ENCODE results near the gene C19orf18. TPM values are rescaled to one million over a fixed set of nuclear protein-coding genes. Genes with fewer than 3 reads are reported as not detected.
A peak's percentile ranks its signal among the peaks of the same experiment; 100 is the strongest.
"Not testable (repeated sequence)": the region's sequence is repeated elsewhere in the genome, so short reads cannot be mapped to it uniquely, and the experiment has no call there.

Gene C19orf18
- total RNA-seq, 2 experiments from 2014 or later, result 0.33 to 0.46 TPM

DNA sequence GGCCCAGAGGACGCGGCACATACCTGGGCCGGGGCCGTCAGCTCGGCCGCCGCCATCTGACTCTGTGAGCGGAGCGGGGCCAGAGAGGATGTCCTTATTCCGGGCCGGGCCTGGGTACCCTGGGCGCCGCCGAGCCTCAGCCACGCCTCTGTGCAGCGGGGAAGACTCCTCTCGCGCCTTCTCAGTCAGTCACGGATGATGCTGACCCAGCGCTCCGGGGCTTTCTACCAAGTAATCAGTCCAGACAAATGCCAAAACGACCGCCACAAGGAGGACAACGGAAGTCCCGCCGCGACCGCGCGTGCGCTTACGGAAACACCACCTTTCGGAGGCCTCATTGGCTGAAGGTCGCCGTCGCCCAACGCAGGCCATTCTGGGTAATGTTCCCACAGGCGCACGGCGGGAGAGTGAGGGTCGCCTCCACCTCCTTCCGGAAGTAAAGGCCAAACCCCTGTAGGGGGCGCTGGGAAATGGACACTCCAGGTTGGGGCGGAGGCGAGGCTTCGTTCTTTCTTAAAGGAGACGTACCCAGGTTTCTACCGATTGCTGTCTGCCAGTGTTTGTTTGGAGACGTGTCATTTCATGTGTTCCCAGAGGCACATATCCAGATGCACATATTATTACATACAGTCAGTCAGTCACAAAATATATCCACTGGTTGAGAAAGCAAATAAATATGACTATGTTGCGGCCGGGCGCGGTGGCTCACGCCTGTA, 26.8 kb downstream of the C19orf18 start, which contains the start of gene ZNF256:
Gene ZNF256, minus strand, starts transcription at position 288 of the 716 bp plus-strand sequence. Its CDS starts 232 bp downstream, at position 56.
- intact Hi-C loops (cut with DNase I, micrococcal nuclease), result loop anchor here (1.0 to 5.0 kb wide), 12 partner anchors 12 to 558 kb away; partner anchors contain the start of genes ZNF417 (in 2 of the 2), ZNF606 (in 2 of the 2), ZNF211 (in 1 of the 2) and ZNF329 (in 1 of the 2)
- peaks cover 43% of the 10 kb centered on the region for H3K9me3 Mint-ChIP-seq (ENCODE audit: low read depth)
- H3K27me3 Mint-ChIP-seq, result no peaks in the 10 kb centered on the region
- peaks cover 46% of the 10 kb centered on the region for H3K36me3 Mint-ChIP-seq (ENCODE audit: low read depth)
- peak; percentile 99 for ATAC-seq
- H3K4me3 Mint-ChIP-seq, result peak within 1 kb of the TSS; percentile 87
- H3K4me1 Mint-ChIP-seq, result peaks cover 16% of the 10 kb centered on the region
- H3K27ac Mint-ChIP-seq, result peak within 1 kb of the TSS; percentile 90
- ChIA-PET CTCF (interaction anchor here (0.6 to 1.0 kb wide), 2 partner anchors 12 to 1369 kb away, joined by 3 read pairs; partner anchors contain the start of gene ZNF418), POLR2A (no interaction called here)
- peak; percentile 95 for DNase-seq

DNA sequence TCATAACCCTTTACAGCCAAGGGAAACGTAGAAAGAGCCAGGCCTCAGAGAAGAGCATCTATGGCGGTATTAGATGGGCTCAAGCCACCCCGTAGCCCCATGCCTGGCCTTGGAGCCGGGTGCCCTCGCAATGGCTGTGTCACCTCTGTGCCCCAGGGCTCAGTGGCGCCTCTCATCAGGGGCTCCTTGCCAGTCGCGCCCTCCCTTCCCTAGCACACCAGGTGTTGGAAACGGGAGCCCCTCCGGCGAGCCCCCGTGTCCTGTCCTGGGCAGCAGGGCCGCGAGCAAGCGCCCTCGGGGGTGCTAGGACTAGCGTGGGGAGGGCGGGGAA, 27.3 kb downstream of the C19orf18 start:
- peaks cover 16% of the 10 kb centered on the region for H3K4me1 Mint-ChIP-seq
- H3K27ac Mint-ChIP-seq, result no peak overlapping the region
- DNase-seq (no peak), ATAC-seq (no peak)
- ChIA-PET POLR2A (no interaction called here), CTCF (interaction anchor here (1.0 kb wide), 1 partner anchor 12 kb away, joined by 3 read pairs; the partner anchor contains the start of gene ZNF418)
- intact Hi-C loops (cut with DNase I, micrococcal nuclease), result loop anchor here (1.0 to 5.0 kb wide), 12 partner anchors 12 to 558 kb away; partner anchors contain the start of genes ZNF417 (in 2 of the 2), ZNF606 (in 2 of the 2), ZNF211 (in 1 of the 2) and ZNF329 (in 1 of the 2)
- peaks cover 47% of the 10 kb centered on the region for H3K9me3 Mint-ChIP-seq (ENCODE audit: low read depth)
- peak overlapping the region; percentile 87 for H3K4me3 Mint-ChIP-seq
- H3K36me3 Mint-ChIP-seq (ENCODE audit: low read depth), result peaks cover 51% of the 10 kb centered on the region
- H3K27me3 Mint-ChIP-seq, result no peaks in the 10 kb centered on the region

DNA sequence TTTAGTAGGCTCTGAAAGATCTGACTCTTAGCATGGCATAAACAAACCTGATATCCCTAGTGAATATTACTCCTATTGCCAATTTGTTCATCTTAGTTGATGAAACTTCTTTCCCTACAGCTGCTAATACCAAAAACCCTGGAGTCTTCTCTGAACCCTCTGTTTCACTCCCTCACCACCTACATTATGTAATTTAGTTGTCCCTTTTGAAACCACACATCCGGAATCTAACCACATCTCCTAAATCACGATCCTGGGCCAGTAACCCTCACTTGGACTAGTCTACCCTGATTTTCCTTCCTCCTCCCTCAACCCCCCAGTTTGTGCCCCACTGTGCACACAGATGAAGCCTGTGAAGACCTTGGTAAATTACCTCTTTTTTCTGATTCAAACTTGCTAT, 28.0 kb downstream of the C19orf18 start:
- Mint-ChIP-seq H3K4me1 (peaks cover 16% of the 10 kb centered on the region), H3K36me3 (ENCODE audit: low read depth) (peaks cover 55% of the 10 kb centered on the region), H3K27me3 (no peaks in the 10 kb centered on the region), H3K4me3 (peak overlapping the region; percentile 87), H3K9me3 (ENCODE audit: low read depth) (peaks cover 52% of the 10 kb centered on the region), H3K27ac (peak overlapping the region; percentile 72)
- ChIA-PET POLR2A (interaction anchor here (0.9 kb wide), 1 partner anchor 97 kb away, joined by 3 read pairs; no protein-coding TSS in a partner anchor), CTCF (interaction anchor here (0.6 kb wide), 1 partner anchor 185 kb away, joined by 3 read pairs; no protein-coding TSS in a partner anchor)
- DNase-seq, result no peak
- intact Hi-C loops (cut with DNase I, micrococcal nuclease), result loop anchor here in 1 of 2 experiments (2.0 to 5.0 kb wide), 2 partner anchors 58 to 264 kb away; partner anchors contain the start of genes ZNF551 and ZNF814
- ATAC-seq, result no peak

DNA sequence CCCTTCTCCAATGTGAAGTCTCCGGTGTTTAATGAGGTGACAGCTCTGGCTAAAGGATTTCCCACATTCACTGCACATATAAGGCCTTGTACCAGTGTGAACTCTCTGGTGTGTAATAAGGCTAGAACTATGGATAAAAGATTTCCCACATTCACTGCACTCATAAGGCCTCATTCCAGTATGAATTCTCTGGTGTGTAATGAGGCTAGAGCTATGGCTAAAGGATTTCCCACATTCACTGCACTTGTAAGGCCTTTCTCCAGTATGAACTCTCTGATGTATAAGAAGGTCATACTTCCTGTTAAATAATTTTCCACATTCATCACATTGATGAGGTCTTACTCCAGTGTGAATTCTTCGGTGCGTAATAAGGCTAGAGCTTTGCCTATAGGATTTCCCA, 32.7 kb downstream of the C19orf18 start:
- Mint-ChIP-seq H3K27me3 (no peaks in the 10 kb centered on the region), H3K4me1 (peaks cover 10% of the 10 kb centered on the region), H3K9me3 (ENCODE audit: low read depth) (peaks cover 66% of the 10 kb centered on the region), H3K36me3 (ENCODE audit: low read depth) (peaks cover 89% of the 10 kb centered on the region), H3K4me3 (no peak overlapping the region), H3K27ac (no peak overlapping the region)
- ATAC-seq, result no peak
- intact Hi-C loops (cut with DNase I, micrococcal nuclease), result no loop called here
- CTCF ChIA-PET, result no interaction called here
- no peak for DNase-seq
- POLR2A ChIA-PET, result no interaction called here

DNA sequence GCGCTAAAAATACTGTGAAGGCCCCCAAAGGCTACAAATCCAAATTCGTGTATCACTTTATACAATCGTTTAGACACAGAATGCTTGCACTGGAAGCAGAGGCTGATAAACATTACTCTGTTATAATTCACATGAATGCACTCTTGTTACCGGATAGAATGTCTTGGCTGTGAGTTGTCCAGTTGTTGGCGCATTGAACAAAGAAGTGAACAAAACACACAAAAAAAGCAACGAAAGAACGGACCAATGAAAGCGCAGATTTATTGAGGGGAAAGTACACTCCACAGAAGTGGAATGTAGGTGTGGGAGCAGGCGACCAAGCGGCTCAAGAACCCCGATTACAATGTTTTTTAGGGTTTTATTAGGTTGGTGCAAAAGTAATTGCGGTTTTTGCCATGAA, 38.6 kb downstream of the C19orf18 start:
- ATAC-seq, result no peak
- Mint-ChIP-seq H3K9me3 (ENCODE audit: low read depth) (peaks cover 46% of the 10 kb centered on the region), H3K27me3 (no peaks in the 10 kb centered on the region), H3K36me3 (ENCODE audit: low read depth) (peaks cover 76% of the 10 kb centered on the region), H3K27ac (no peak overlapping the region), H3K4me1 (peaks cover 9% of the 10 kb centered on the region), H3K4me3 (peak overlapping the region; percentile 83)
- DNase-seq, result no peak
- CTCF ChIA-PET, result interaction anchor here (0.6 to 1.2 kb wide), 2 partner anchors 12 to 661 kb away, joined by 3 to 4 read pairs; partner anchors contain the start of gene ZNF256
- intact Hi-C loops (cut with DNase I, micrococcal nuclease), result loop anchor here in 1 of 2 experiments (1.0 kb wide), 3 partner anchors 12 to 524 kb away; partner anchors contain the start of genes ZNF17, ZNF256 and ZNF419
- POLR2A ChIA-PET, result no interaction called here

DNA sequence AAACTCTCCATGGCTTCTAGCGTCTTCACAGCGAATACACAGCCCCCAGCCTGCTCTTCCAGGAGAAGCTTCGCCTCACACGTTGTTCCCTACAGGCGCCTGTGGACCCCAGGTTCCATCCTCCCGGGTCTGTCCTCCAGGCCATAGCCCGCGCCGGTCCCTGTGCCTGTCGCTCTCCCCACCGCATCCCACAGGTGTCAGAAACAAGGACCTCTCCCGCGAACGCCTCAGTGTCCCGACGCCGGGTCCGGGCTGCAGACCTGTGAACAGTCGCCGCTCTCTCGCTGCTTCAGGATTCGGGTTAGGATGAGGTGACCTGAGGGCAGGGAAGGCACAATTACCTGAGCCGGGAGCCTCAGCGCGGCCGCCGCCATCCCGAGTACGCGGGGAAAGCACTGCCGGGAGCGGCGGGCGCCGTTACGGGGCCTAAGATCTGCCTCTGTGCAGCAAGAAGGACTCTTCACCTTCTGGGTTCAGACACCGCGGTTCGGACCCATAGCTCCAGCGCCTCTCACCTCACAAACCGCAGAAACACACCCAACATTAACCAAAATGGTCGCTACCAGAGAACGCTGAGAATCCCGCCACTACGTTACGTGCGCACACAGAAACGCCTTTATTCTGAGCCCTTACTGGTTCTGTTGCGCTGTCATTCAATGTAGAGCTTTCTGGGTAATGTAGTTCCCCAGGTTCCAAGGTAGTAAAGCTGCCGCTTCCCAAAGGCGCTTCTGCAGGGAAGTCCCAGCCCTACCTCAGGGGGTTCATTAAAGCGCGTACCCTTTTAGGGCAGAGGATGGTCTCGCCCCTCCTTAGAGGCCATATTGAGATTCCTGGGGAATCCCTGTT, 39.3 kb downstream of the C19orf18 start, which contains the start of gene ZNF418:
Gene ZNF418, minus strand, starts transcription at position 583 of the 846 bp plus-strand sequence. CDS start 1,580 bp downstream, outside the sequence.
- ChIA-PET POLR2A (no interaction called here), CTCF (interaction anchor here (0.6 to 1.2 kb wide), 3 partner anchors 12 to 660 kb away, joined by 3 to 6 read pairs (median 4); partner anchors contain the start of gene ZNF256)
- H3K9me3 Mint-ChIP-seq (ENCODE audit: low read depth), result peaks cover 48% of the 10 kb centered on the region
- H3K4me1 Mint-ChIP-seq, result peaks cover 9% of the 10 kb centered on the region
- peak within 1 kb of the TSS; percentile 90 for H3K27ac Mint-ChIP-seq
- intact Hi-C loops (cut with DNase I, micrococcal nuclease), result loop anchor here in 1 of 2 experiments (1.0 kb wide), 3 partner anchors 12 to 524 kb away; partner anchors contain the start of genes ZNF17, ZNF256 and ZNF419
- H3K4me3 Mint-ChIP-seq, result peak within 1 kb of the TSS; percentile 83
- H3K36me3 Mint-ChIP-seq (ENCODE audit: low read depth), result peaks cover 79% of the 10 kb centered on the region
- ATAC-seq (peak; percentile 99), DNase-seq (peak; percentile 72)
- H3K27me3 Mint-ChIP-seq, result no peaks in the 10 kb centered on the region

DNA sequence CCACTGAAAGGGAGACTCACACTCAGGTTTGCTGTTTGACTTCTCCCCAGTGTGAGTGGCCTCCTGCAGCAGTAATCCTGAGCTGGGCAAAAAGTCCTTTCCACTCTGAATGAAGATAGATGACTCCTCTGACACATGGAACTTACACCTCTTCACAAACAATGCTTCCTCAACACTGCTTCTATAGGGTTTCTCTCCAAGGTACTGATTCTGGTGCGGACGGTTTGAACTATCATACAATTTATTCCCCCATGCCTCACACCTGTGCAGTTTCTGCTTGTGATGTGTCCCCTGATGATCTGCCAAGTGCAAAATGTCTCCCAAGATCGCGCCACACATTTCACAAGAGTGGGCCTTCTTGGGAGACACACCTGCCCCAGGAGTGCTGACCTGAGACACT, 46.7 kb downstream of the C19orf18 start:
- ChIA-PET CTCF (no interaction called here), POLR2A (no interaction called here)
- intact Hi-C loops (cut with DNase I, micrococcal nuclease), result no loop called here
- no peak for DNase-seq
- Mint-ChIP-seq H3K4me3 (no peak overlapping the region), H3K27me3 (no peaks in the 10 kb centered on the region), H3K36me3 (ENCODE audit: low read depth) (peaks cover 57% of the 10 kb centered on the region), H3K4me1 (no peaks in the 10 kb centered on the region), H3K27ac (no peak overlapping the region), H3K9me3 (ENCODE audit: low read depth) (peaks cover 44% of the 10 kb centered on the region)
- ATAC-seq, result no peak

DNA sequence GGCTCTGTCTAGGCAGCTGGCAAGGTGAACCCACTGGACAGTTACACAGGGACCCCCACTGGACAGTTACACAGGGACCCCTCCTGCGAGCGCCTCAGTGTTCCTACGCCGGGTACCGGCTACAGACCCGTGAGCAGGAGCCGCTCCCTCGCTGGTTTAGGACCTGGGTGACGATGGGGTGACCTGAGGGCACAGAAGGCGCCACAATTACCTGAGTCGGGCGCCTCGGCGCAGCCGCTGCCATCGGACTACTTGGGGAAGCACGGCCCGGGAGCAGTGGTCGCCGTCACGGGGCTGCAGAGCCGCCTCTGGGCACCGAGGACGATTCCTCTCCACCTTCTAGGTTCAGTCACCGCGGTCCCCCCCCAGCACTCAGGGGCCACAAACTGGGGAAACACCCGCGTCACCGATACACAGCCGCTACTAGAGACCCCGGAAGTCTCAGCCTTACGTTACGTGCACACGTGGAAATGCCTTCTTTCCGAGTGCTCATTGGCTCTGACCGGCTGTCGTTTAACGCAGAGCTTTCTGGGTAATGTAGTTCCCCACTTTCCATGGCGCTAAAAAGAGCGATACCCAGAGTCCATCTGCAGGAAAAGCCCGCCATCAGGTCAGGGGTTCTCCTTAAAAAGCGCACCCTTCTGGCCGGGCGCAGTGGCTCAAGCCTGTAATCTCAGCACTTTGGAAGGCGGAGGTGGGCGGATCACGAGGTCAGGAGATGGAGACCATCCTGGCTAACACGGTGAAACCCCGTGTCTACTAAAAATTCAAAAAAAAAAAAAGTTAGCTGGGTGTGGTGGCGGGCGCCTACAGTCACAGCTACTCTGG, 58.0 kb downstream of the C19orf18 start, which contains the start of gene ZNF417:
Gene ZNF417, minus strand, starts transcription at position 425 of the 828 bp plus-strand sequence. Its CDS starts 181 bp downstream, at position 244.
- POLR2A ChIA-PET, result interaction anchor here (0.6 to 1.1 kb wide), 5 partner anchors 20 to 1568 kb away, joined by 3 to 6 read pairs (median 3); partner anchors contain the start of gene ZNF776
- H3K27ac Mint-ChIP-seq, result peak within 1 kb of the TSS; percentile 96
- peak within 1 kb of the TSS; percentile 91 for H3K4me3 Mint-ChIP-seq
- peaks cover 67% of the 10 kb centered on the region for H3K36me3 Mint-ChIP-seq (ENCODE audit: low read depth)
- ATAC-seq (peak; percentile 99), DNase-seq (peak; percentile 88)
- intact Hi-C loops (cut with DNase I, micrococcal nuclease), result loop anchor here (1.0 to 2.0 kb wide), 18 partner anchors 31 to 565 kb away; partner anchors contain the start of genes ZNF17 (in 2 of the 2), ZNF256 (in 2 of the 2), TRAPPC2B (in 1 of the 2) and ZNF274 (in 1 of the 2)
- H3K27me3 Mint-ChIP-seq, result not testable (repeated sequence)
- peaks cover 27% of the 10 kb centered on the region for H3K4me1 Mint-ChIP-seq
- CTCF ChIA-PET, result interaction anchor here (0.7 kb wide), 2 partner anchors 18 to 25 kb away, joined by 3 to 6 read pairs; no protein-coding TSS in a partner anchor
- peaks cover 35% of the 10 kb centered on the region for H3K9me3 Mint-ChIP-seq (ENCODE audit: low read depth)

DNA sequence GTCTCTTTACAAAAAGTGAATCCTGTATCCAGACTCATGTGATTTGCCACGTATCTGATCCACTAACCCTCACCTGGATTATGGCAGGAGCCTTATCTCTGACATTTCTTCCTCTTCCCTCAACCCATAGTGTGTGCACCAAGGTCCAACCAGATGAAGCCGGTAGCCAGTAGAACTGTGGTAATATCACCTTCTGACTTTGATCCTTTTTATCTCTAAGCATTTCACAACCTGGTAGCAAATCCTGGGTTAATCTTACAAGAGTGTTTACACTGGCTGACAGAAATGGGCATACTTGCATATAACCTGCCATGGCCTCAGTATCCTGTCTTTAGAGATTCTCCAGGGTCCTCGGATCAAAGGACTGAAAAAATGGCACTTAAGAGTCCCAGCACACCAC, 59.8 kb downstream of the C19orf18 start:
- Mint-ChIP-seq H3K4me1 (peaks cover 27% of the 10 kb centered on the region), H3K4me3 (no peak overlapping the region), H3K36me3 (ENCODE audit: low read depth) (peaks cover 70% of the 10 kb centered on the region), H3K27ac (no peak overlapping the region), H3K27me3 (no peaks in the 10 kb centered on the region), H3K9me3 (ENCODE audit: low read depth) (peaks cover 38% of the 10 kb centered on the region)
- no peak for ATAC-seq
- ChIA-PET CTCF (no interaction called here), POLR2A (no interaction called here)
- intact Hi-C loops (cut with DNase I, micrococcal nuclease), result no loop called here
- DNase-seq, result no peak

All from activated CD4-positive, alpha-beta T cell treated with anti-CD3 and anti-CD28 coated beads for 36 hours (primary cell).